H1 (cell line): ENCODE results near the gene SPPL3. TPM values are rescaled to one million over a fixed set of nuclear protein-coding genes. Genes with fewer than 3 reads are reported as not detected.

ENCODE experiments used
- CTCF ChIA-PET: fragments of 300-600 bp; sonication (Branson Sonifier 250); formaldehyde crosslinking; loops from one replicate; lab custom pipeline; 2021; ENCODE audit not compliant: partially characterized antibody; lab: Charles Lee
- POLR2A ChIA-PET: fragments of 300-600 bp; sonication (Branson Sonifier 250); formaldehyde crosslinking; loops from one replicate; lab custom pipeline; 2021; ENCODE audit warnings: inconsistent platforms; ENCODE audit not compliant: partially characterized antibody; lab: Charles Lee
- DNase-seq, 2 experiments: peaks; one replicate each; pipeline versions ENCODE4 v3.0.0 to v3.0.0-alpha.2; 2010 to 2022; ENCODE audit warnings: low spot score in 2 of 2, low read depth in 1 of 2, mixed read lengths in 1 of 2
- FAIRE-seq: peaks from 2 replicates; lab custom pipeline; 2011; peaks lifted over from hg19 to GRCh38; lab: Jason Lieb, UNC
- H2AFZ ChIP-seq: 2 replicates; pipeline ENCODE4 v1.8.1; 2012; ENCODE audit warnings: low read length, inconsistent platforms
- H2AK5ac ChIP-seq: 2 replicates; pipeline ENCODE4 v1.6.1; 2013; ENCODE audit warnings: low read depth, low read length
- H2BK120ac ChIP-seq: replicated peaks from 2 replicates; pipeline ENCODE3; 2013; ENCODE audit warnings: low read depth, low read length, inconsistent platforms
- H2BK12ac ChIP-seq: 2 replicates; pipeline ENCODE4 v1.6.1; 2013; ENCODE audit warnings: low read depth, low read length
- H2BK15ac ChIP-seq: 2 replicates; pipeline ENCODE4 v1.6.1; 2013; ENCODE audit warnings: low read length
- H2BK20ac ChIP-seq: 2 replicates; pipeline ENCODE4 v1.6.1; 2013; ENCODE audit warnings: low read length
- H2BK5ac ChIP-seq: 2 replicates; pipeline ENCODE4 v1.6.1; 2013; ENCODE audit warnings: low read depth, low read length
- H3K14ac ChIP-seq: 2 replicates; pipeline ENCODE4 v1.6.1; 2013; ENCODE audit warnings: inconsistent platforms; ENCODE audit not compliant: insufficient read length
- H3K18ac ChIP-seq: 2 replicates; pipeline ENCODE4 v1.6.1; 2013; ENCODE audit warnings: low read length; ENCODE audit errors: extremely low read depth
- H3K23ac ChIP-seq: 2 replicates; pipeline ENCODE4 v1.6.1; 2013; ENCODE audit warnings: inconsistent platforms; ENCODE audit not compliant: insufficient read length
- H3K23me2 ChIP-seq: 2 replicates; pipeline ENCODE4 v1.6.1; 2013; ENCODE audit warnings: low read depth, low read length
- H3K27ac ChIP-seq: 2 replicates; pipeline ENCODE4 v1.6.1; 2011; ENCODE audit warnings: low read depth, low read length, inconsistent platforms
- H3K27me3 ChIP-seq, 4 experiments: replicated peaks in 1 of 4; 1 replicate in 1 of 4; 2 replicates in 3 of 4; pipeline versions ENCODE4 v1.6.1 to v1.8.1; 2011 to 2013; ENCODE audit warnings: low read length in 3 of 4, mild to moderate bottlenecking in 3 of 4, inconsistent platforms in 2 of 4, mixed read lengths in 2 of 4, moderate library complexity in 1 of 4; ENCODE audit not compliant: control insufficient read depth in 3 of 4, insufficient read depth in 3 of 4; ENCODE audit errors: extremely low read depth in 1 of 4
- H3K36me3 ChIP-seq, 4 experiments: 2 replicates each; pipeline versions ENCODE4 v1.6.1 to v1.8.1; 2011 to 2013; ENCODE audit warnings: mild to moderate bottlenecking in 4 of 4, low read length in 3 of 4, moderate library complexity in 2 of 4, control low read depth in 1 of 4, inconsistent platforms in 1 of 4; ENCODE audit not compliant: insufficient read depth in 4 of 4, control insufficient read depth in 2 of 4
- H3K4ac ChIP-seq: replicated peaks from 2 replicates; pipeline ENCODE3; 2013; ENCODE audit warnings: low read length, low read depth, mixed read lengths, inconsistent platforms; ENCODE audit not compliant: insufficient read length
- H3K4me1 ChIP-seq, 4 experiments: replicated peaks in 1 of 4; 1 replicate in 1 of 4; 2 replicates in 3 of 4; pipeline versions ENCODE4 v1.6.1 to v1.8.1; 2011 to 2013; ENCODE audit warnings: low read length in 3 of 4, inconsistent platforms in 2 of 4, mixed read lengths in 1 of 4; ENCODE audit not compliant: insufficient read depth in 4 of 4, control insufficient read depth in 3 of 4
- H3K4me2 ChIP-seq, 2 experiments: 2 replicates each; pipeline versions ENCODE4 v1.6.1 to v1.8.1; 2011 to 2013; ENCODE audit warnings: low read depth in 2 of 2, low read length in 2 of 2, control low read depth in 1 of 2, inconsistent platforms in 1 of 2, mild to moderate bottlenecking in 1 of 2; ENCODE audit not compliant: insufficient read depth in 1 of 2
- H3K4me3 ChIP-seq, 4 experiments: fragments of 200-600, 300-600 bp in 1 of 4; sonication (generic), shearing (Covaris generic), sonication (Bioruptor Twin) in 1 of 4; 2 replicates each; pipeline versions ENCODE4 v1.5.1 to v1.8.1; 2011 to 2016; ENCODE audit warnings: low read length in 4 of 4, low read depth in 3 of 4, control low read depth in 2 of 4, inconsistent platforms in 2 of 4, mild to moderate bottlenecking in 2 of 4, mixed read lengths in 1 of 4, moderate library complexity in 1 of 4; ENCODE audit not compliant: insufficient read depth in 2 of 4; ENCODE audit errors: extremely low read depth in 1 of 4
- H3K56ac ChIP-seq: replicated peaks from 2 replicates; pipeline ENCODE3; 2013; ENCODE audit warnings: low read depth, mild to moderate bottlenecking, mixed read lengths, low read length, inconsistent platforms; ENCODE audit not compliant: insufficient read length
- H3K79me1 ChIP-seq: 2 replicates; pipeline ENCODE4 v1.6.1; 2013; ENCODE audit warnings: low read depth, low read length, control low read depth
- H3K79me2 ChIP-seq, 2 experiments: 2 replicates each; pipeline versions ENCODE4 v1.6.1 to v1.8.1; 2012 to 2013; ENCODE audit warnings: low read length in 2 of 2, mild to moderate bottlenecking in 2 of 2, inconsistent platforms in 1 of 2; ENCODE audit not compliant: insufficient read depth in 2 of 2, control insufficient read depth in 1 of 2
- H3K9ac ChIP-seq, 4 experiments: replicated peaks in 1 of 4; 1 replicate in 1 of 4; 2 replicates in 3 of 4; pipeline versions ENCODE4 v1.6.1 to v1.8.1; 2011 to 2013; ENCODE audit warnings: low read depth in 3 of 4, low read length in 3 of 4, control low read depth in 2 of 4, mild to moderate bottlenecking in 2 of 4, moderate library complexity in 2 of 4, inconsistent platforms in 1 of 4; ENCODE audit errors: extremely low read depth in 1 of 4
- H3K9me3 ChIP-seq, 2 experiments: 2 replicates each; pipeline versions ENCODE4 v1.6.1 to v1.8.1; 2012 to 2013; ENCODE audit warnings: mild to moderate bottlenecking in 2 of 2, moderate library complexity in 2 of 2, control low read depth in 1 of 2, inconsistent platforms in 1 of 2, low read depth in 1 of 2, low read length in 1 of 2, mixed read lengths in 1 of 2; ENCODE audit not compliant: insufficient read depth in 2 of 2
- H4K20me1 ChIP-seq, 2 experiments: replicated peaks in 1 of 2; 2 replicates each; pipeline versions ENCODE3 to v1.8.1; 2011 to 2013; ENCODE audit warnings: inconsistent platforms in 2 of 2, low read length in 2 of 2, mild to moderate bottlenecking in 1 of 2; ENCODE audit not compliant: insufficient read depth in 2 of 2, control insufficient read depth in 1 of 2
- H4K5ac ChIP-seq: 2 replicates; pipeline ENCODE4 v1.6.1; 2013; ENCODE audit warnings: low read length, low read depth, mixed read lengths, inconsistent platforms; ENCODE audit not compliant: insufficient read length
- H4K8ac ChIP-seq: 2 replicates; pipeline ENCODE4 v1.8.0; 2013; ENCODE audit warnings: mild to moderate bottlenecking, moderate library complexity, low read length, inconsistent platforms; ENCODE audit not compliant: insufficient read depth; ENCODE audit errors: extremely low read depth
- H4K91ac ChIP-seq: replicated peaks from 2 replicates; pipeline ENCODE3; 2013; ENCODE audit warnings: low read length, mixed read lengths, inconsistent platforms; ENCODE audit not compliant: insufficient read length
- EZH2 ChIP-seq: fragments of 200-600 bp; sonication (generic); IDR thresholded peaks from 2 replicates; pipeline ENCODE4 v1.7.1; 2012; ENCODE audit warnings: low read depth, mild to moderate bottlenecking, moderate library complexity, low read length, inconsistent platforms; ENCODE audit not compliant: severe bottlenecking
- SAP30 ChIP-seq: fragments of 300-600 bp; sonication (generic); IDR thresholded peaks from 2 replicates; pipeline ENCODE4 v1.7.1; 2012; ENCODE audit warnings: low read length, moderate library complexity, mild to moderate bottlenecking, inconsistent platforms; ENCODE audit not compliant: insufficient read depth, insufficient replicate concordance
- TBP ChIP-seq: IDR thresholded peaks from 2 replicates; pipeline ENCODE4 v1.6.1; 2011; ENCODE audit warnings: low read depth, low read length, improper control_type of control experiment
- TEAD4 ChIP-seq: IDR thresholded peaks from 2 replicates; pipeline ENCODE4 v1.6.1; 2012; ENCODE audit warnings: low read depth, low read length, inconsistent platforms, mixed read lengths
- WGBS, 2 experiments: shearing (Covaris generic) in 1 of 2; methylation state at CpG; one replicate each; pipeline versions ENCODE4 v1.1.6 to v1.1.7; 2013 to 2015; ENCODE audit warnings: low lambda C conversion rate in 2 of 2, mixed read lengths in 2 of 2, inconsistent platforms in 1 of 2, low coverage in 1 of 2, missing lambda C conversion rate in 1 of 2; ENCODE audit not compliant: insufficient replicate concordance in 2 of 2, insufficient coverage in 1 of 2, insufficient read length in 1 of 2; ENCODE audit errors: extremely low coverage in 1 of 2, missing lambda C conversion rate in 1 of 2; 5-methylcytosine and 5-hydroxymethylcytosine counted together
- long read RNA-seq, 2 experiments: library from RNA in 1 of 2; library from capped mRNA in 1 of 2; stranded (forward); transcript quantifications; one replicate each; pipeline ENCODE4 v2.0.0, GENCODE V29; 2021; ENCODE audit warnings: inconsistent platforms in 1 of 2
- polyA minus RNA-seq, 3 experiments: library from RNA; depleted of rRNA, polyadenylated mRNA; stranded (reverse); fragments of >200 nt; gene quantifications; 1 replicate in 2 of 3; 2 replicates in 1 of 3; pipeline ENCODE4 v1.2.3, GENCODE V29; 2011
- polyA plus RNA-seq, 7 experiments: library from polyadenylated mRNA; depleted of rRNA in 3 of 7; stranded (reverse) in 5 of 7; unstranded in 2 of 7; fragments of >200 nt in 5 of 7; fragments of 200-250 nt in 2 of 7; gene quantifications; 1 replicate in 5 of 7; 2 replicates in 1 of 7; 4 replicates in 1 of 7; pipeline versions ENCODE4 v1.2.1 to v1.2.3, GENCODE V29; 2011 to 2013; ENCODE audit warnings: missing spikeins in 2 of 7, mixed read lengths in 2 of 7
- total RNA-seq: library from RNA; stranded (reverse); fragmentation: NEBNext Ultra II Directional; extraction: Animal tissue kit (Norgen Biotek cat#: 25700); gene quantifications from 2 replicates; pipeline ENCODE4 v1.2.1, GENCODE V29; 2021
- TF ChIP-seq, protein P1 (sequence below): IDR thresholded peaks from 2 replicates; pipeline ENCODE4 v1.6.1; 2012; ENCODE audit warnings: inconsistent platforms

The SPPL3 gene, protein sequence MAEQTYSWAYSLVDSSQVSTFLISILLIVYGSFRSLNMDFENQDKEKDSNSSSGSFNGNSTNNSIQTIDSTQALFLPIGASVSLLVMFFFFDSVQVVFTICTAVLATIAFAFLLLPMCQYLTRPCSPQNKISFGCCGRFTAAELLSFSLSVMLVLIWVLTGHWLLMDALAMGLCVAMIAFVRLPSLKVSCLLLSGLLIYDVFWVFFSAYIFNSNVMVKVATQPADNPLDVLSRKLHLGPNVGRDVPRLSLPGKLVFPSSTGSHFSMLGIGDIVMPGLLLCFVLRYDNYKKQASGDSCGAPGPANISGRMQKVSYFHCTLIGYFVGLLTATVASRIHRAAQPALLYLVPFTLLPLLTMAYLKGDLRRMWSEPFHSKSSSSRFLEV
- total RNA-seq (43.5 and 48.4 TPM in 2 replicates), polyA plus RNA-seq (2011; rRNA removed) (27.3 and 30.1 TPM in 2 replicates), polyA minus RNA-seq (2011; rRNA and poly(A)+ RNA removed) (26.9 and 33.5 TPM in 2 replicates)
- polyA plus RNA-seq (2011; cell fraction: cytosol; rRNA removed) = 16.2 TPM
- 21.4 TPM for polyA plus RNA-seq (2011; cell fraction: nucleus; rRNA removed)
- polyA plus RNA-seq (2012, experiment 1 of 2) = 18.0 to 27.9 TPM (median 20.8 TPM) in 4 replicates
- 19.8 TPM for polyA plus RNA-seq (2012, experiment 2 of 2)
- polyA plus RNA-seq (2013, experiment 1 of 2) = 59.0 TPM
- polyA plus RNA-seq (2013, experiment 2 of 2) = 59.1 TPM
- polyA minus RNA-seq (2011; cell fraction: cytosol; rRNA and poly(A)+ RNA removed) = 20.8 TPM
- 23.9 TPM for polyA minus RNA-seq (2011; cell fraction: nucleus; rRNA and poly(A)+ RNA removed)
- long read RNA-seq, experiment 1, full-length matches to known transcripts = 26 of 55 reads
- long read RNA-seq, experiment 1, partial matches to known transcripts = 7 of 55 reads
- long read RNA-seq, experiment 1, other reads (novel, unspliced or antisense) = 22 of 55 reads
- long read RNA-seq, experiment 2, full-length matches to known transcripts = 1 of 8 reads
- long read RNA-seq, experiment 2, partial matches to known transcripts = 1 of 8 reads
- long read RNA-seq, experiment 2, other reads (novel, unspliced or antisense) = 6 of 8 reads

DNA sequence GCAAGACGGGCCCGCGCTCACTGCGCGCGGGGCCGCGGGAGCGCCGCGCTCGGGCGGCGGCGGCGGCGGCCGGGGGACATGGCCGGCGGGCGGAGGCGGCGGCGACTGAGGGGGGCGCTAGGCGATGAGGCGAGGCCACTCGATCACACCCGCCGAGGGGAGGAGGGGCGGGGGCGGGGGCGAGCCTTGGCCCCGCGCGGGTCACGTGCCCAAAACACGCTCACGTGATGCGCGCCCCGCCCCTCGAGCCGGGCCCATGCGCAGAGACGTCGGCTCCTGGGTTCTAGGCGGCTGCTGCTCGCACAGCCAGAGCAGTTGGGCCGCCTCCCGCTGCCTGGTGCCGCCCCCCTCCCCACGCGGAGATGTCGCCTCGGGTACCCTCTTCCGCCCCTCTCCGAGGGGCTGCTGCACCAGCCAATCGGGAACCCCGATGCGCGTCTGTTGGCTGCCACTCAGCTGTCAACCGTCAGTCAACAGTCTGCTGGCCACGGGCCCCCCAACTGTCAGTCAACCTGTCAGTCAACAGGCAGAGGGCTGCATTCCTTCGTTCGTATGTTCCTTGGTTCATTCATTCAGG lies at the start of gene SPPL3:
Gene SPPL3, minus strand, starts transcription at position 162 of the 577 bp plus-strand sequence. CDS start 491 bp downstream, outside the sequence.
- H2BK120ac ChIP-seq = no peak within 1 kb of the TSS
- peak within 1 kb of the TSS; percentile 63 to 86 (median 76) for H3K4me3 ChIP-seq
- H2AK5ac ChIP-seq = no peak within 1 kb of the TSS
- H3K9me3 ChIP-seq = no peaks in the 10 kb centered on the region
- no peak within 1 kb of the TSS; the same call in 1 of the 2 replicates for H2AFZ ChIP-seq
- POLR2A ChIA-PET = interaction anchor here (0.9 to 1.7 kb wide), 5 partner anchors 13 to 100 kb away, joined by 3 to 5 read pairs (median 3); no protein-coding TSS in a partner anchor
- no peak within 1 kb of the TSS for H2BK12ac ChIP-seq
- no peak within 1 kb of the TSS for H2BK15ac ChIP-seq
- FAIRE-seq = no peak
- peak within 1 kb of the TSS; percentile 90 to 92 for H3K4me2 ChIP-seq
- no peak within 1 kb of the TSS for H3K4ac ChIP-seq
- H4K20me1 ChIP-seq = peaks cover 0 to 10% of the 10 kb centered on the region in 2 experiments
- H4K5ac ChIP-seq = peak within 1 kb of the TSS; percentile 19
- peak within 1 kb of the TSS; percentile 65 to 98 (median 76) for H3K9ac ChIP-seq
- H2BK20ac ChIP-seq = no peak within 1 kb of the TSS
- DNase-seq = peak; percentile 60 to 96
- no peak within 1 kb of the TSS for H3K14ac ChIP-seq
- H3K27ac ChIP-seq = peak within 1 kb of the TSS; percentile 82; the same call in 1 of the 2 replicates
- 5% methylated on average over 38 of the region's 66 CpGs; no CpG with 5 or more reads in 1 of the 2 experiments for WGBS, 2 experiments
- peak within 1 kb of the TSS; percentile 93 for H4K8ac ChIP-seq
- H4K91ac ChIP-seq = no peak within 1 kb of the TSS
- no peaks in the 10 kb centered on the region; a peak in 1 of 8 replicates for H3K36me3 ChIP-seq
- peaks cover 9 to 41% of the 10 kb centered on the region in 2 experiments for H3K79me2 ChIP-seq
- peak within 1 kb of the TSS; percentile 78 for H3K18ac ChIP-seq
- no peak within 1 kb of the TSS for H3K56ac ChIP-seq
- no peak within 1 kb of the TSS for H3K23ac ChIP-seq
- CTCF ChIA-PET = interaction anchor here (0.6 to 2.6 kb wide), 7 partner anchors 10 to 102 kb away, joined by 3 to 7 read pairs (median 4); no protein-coding TSS in a partner anchor
- peaks cover 0 to 3% (median 0%) of the 10 kb centered on the region in 4 experiments; a peak in 4 of 7 replicates for H3K4me1 ChIP-seq
- no peaks in the 10 kb centered on the region for H3K27me3 ChIP-seq
- H3K23me2 ChIP-seq = peaks cover 11% of the 10 kb centered on the region
- no peak within 1 kb of the TSS for H2BK5ac ChIP-seq
- peaks cover 6% of the 10 kb centered on the region; the same call in 1 of the 2 replicates for H3K79me1 ChIP-seq
- TF ChIP-seq SAP30 (peak; percentile 96), TEAD4 (no peak), TBP (peak; percentile 45; the same call in 1 of the 2 replicates), EZH2 (no peak)
- TF ChIP-seq, protein P1, sequence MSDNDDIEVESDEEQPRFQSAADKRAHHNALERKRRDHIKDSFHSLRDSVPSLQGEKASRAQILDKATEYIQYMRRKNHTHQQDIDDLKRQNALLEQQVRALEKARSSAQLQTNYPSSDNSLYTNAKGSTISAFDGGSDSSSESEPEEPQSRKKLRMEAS = peak; percentile 86
